NT2/D1 (cell line): ENCODE data around the gene CXXC5.

Experiments
- SUZ12 ChIP-seq: IDR thresholded peaks from 2 replicates; pipeline ENCODE4 v1.6.1; 2011; ENCODE audit not compliant: insufficient read length, insufficient read depth; ENCODE audit errors: extremely low read depth
- YY1 ChIP-seq: IDR thresholded peaks from 2 replicates; pipeline ENCODE4 v1.6.1; 2011; ENCODE audit not compliant: insufficient read length, insufficient read depth
- ZNF274 ChIP-seq: IDR thresholded peaks from 2 replicates; pipeline ENCODE4 v1.6.1; 2011; ENCODE audit warnings: mild to moderate bottlenecking, low read depth, low read length

DNA sequence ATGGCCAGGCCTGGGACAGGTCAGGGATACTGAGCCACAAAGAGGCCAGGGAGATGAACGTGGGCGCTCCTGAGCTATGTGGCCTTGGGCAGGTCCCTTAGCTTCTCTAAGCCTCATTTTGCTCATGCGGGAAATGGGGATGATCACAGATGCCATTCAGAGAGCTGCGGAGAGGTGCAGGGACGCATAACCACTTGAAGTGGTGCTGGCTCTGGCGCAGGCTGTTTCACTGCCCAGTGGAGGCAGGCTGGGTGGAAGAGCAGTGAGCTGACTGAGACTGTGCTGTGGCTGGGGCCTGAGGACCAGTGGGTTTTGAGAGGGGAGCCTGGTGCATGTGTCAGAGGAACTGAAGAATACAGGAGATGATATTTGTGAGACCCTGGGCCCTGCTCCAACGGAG lies 18.4 kb downstream of the CXXC5 start:
- TF ChIP-seq YY1: no peak
- no peak for TF ChIP-seq ZNF274
- no peak for TF ChIP-seq SUZ12
